ENCODE data around the gene BCAR3. TPM values are rescaled to one million over a fixed set of nuclear protein-coding genes. Genes with fewer than 3 reads are reported as not detected.

The BCAR3 gene
- total RNA-seq, 3 donors from 2014 or later: 26.7 to 42.7 (median 30.2) TPM

GRCh38 chr1:93576346-93576745 is 105.3 kb downstream of the BCAR3 start:
- H3K4me1 ChIP-seq: peaks cover 8 to 22% of the 10 kb centered on the region in 2 donors
- no peaks in the 10 kb centered on the region for H3K9me3 ChIP-seq
- H3K36me3 ChIP-seq: no peaks in the 10 kb centered on the region
- H3K4me3 ChIP-seq: peak overlapping the region in 1 of 3 donors; percentile 16
- DNase-seq (ENCODE audit: low spot score in 2 of 2): peak in 1 of 2 donors; percentile 15
- no peak for TF ChIP-seq POLR2AphosphoS5 (IDR thresholded peaks at IDR 0.05)
- intact Hi-C loops (cut with DNase I; ENCODE audit: low total_unique reads): no loop called here
- H3K27ac ChIP-seq: peak overlapping the region; percentile 80 to 92
- H3K27me3 ChIP-seq: no peaks in the 10 kb centered on the region

DNA sequence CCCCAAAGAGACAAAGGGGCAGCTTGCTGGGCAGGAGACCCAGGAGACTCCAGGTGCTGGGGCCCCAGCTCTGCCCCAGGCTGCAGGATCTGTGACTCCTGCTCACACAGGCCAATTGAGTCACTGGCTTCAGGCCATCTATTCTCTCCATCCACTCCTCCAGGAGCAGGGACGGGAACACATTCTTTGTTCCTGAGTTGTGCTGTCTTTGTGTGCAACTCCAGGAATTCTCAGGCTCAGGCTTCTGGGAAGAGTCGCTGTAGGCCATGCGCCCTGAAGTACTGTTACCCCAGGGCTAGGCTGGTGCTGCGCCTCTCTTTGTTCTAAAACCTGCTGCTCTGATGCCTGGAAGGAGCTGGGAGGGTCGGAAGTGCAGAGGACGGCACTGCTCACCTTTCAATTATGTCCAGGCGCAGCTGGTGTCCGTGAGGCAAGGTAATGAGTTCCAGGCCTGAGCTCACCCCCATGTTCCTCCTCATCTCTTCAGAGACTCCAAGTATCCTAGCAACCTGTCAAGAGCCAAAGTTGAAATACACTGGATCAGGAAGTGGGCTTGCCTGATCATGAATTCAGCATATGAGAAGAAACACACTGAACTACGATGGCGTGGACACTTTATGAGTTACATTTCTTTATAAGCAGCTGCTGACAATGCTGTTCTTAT is 105.9 kb downstream of the BCAR3 start:
- Histone ChIP-seq H3K4me1 (peaks cover 8 to 22% of the 10 kb centered on the region in 2 donors), H3K4me3 (no peak overlapping the region), H3K27ac (peak overlapping the region; percentile 80 to 92), H3K9me3 (no peaks in the 10 kb centered on the region), H3K27me3 (no peaks in the 10 kb centered on the region), H3K36me3 (no peaks in the 10 kb centered on the region)
- intact Hi-C loops (cut with DNase I; ENCODE audit: low total_unique reads): no loop called here
- TF ChIP-seq POLR2AphosphoS5 (IDR thresholded peaks at IDR 0.05) (no peak), POLR2A (IDR thresholded peaks at IDR 0.05) (no peak), CTCF (IDR thresholded peaks at IDR 0.05) (no peak)
- peak in 1 of 2 donors; percentile 18 for DNase-seq (ENCODE audit: low spot score in 2 of 2)

GRCh38 chr1:93574991-93575390 is 106.6 kb downstream of the BCAR3 start:
- H3K27me3 ChIP-seq: no peaks in the 10 kb centered on the region
- H3K36me3 ChIP-seq: no peaks in the 10 kb centered on the region
- H3K27ac ChIP-seq: peak overlapping the region; percentile 80 to 92
- no peaks in the 10 kb centered on the region for H3K9me3 ChIP-seq
- intact Hi-C loops (cut with DNase I; ENCODE audit: low total_unique reads): no loop called here
- peaks cover 8 to 18% of the 10 kb centered on the region in 2 donors for H3K4me1 ChIP-seq
- DNase-seq (ENCODE audit: low spot score in 2 of 2): no peak
- TF ChIP-seq CTCF (IDR thresholded peaks at IDR 0.05) (no peak), POLR2A (IDR thresholded peaks at IDR 0.05) (no peak), POLR2AphosphoS5 (IDR thresholded peaks at IDR 0.05) (no peak)
- H3K4me3 ChIP-seq: no peak overlapping the region

DNA sequence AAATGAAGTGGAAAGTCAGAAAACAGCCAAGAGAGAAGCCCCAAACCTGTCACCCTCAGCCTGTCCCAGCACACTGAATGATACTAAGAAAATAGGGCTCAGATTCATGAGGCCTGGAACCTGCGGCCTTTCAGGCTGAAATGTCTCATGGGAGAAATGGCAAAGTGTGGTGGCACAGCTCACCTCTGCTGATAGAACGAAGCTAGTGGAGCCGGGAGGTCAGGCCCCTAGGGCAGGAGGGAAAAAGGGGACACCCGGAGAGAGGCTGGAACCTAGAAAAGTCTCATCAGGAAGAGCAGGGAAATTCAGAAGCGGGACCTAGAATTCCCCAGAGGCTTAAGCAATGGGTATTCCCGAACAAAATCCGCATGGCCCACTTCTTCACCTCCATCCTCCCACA is 107.1 kb downstream of the BCAR3 start:
- Histone ChIP-seq H3K27ac (peak overlapping the region; percentile 80 to 92), H3K4me1 (peaks cover 6 to 13% of the 10 kb centered on the region in 2 donors), H3K27me3 (no peaks in the 10 kb centered on the region), H3K9me3 (no peaks in the 10 kb centered on the region), H3K36me3 (no peaks in the 10 kb centered on the region), H3K4me3 (no peak overlapping the region)
- intact Hi-C loops (cut with DNase I; ENCODE audit: low total_unique reads): no loop called here
- TF ChIP-seq CTCF (IDR thresholded peaks at IDR 0.05) (no peak), POLR2AphosphoS5 (IDR thresholded peaks at IDR 0.05) (no peak), POLR2A (IDR thresholded peaks at IDR 0.05) (no peak)
- peak in 1 of 2 donors; percentile 13 for DNase-seq (ENCODE audit: low spot score in 2 of 2)

- no peak for TF ChIP-seq CTCF (IDR thresholded peaks at IDR 0.05)
- TF ChIP-seq POLR2A (IDR thresholded peaks at IDR 0.05): no peak
- TF ChIP-seq POLR2AphosphoS5 (IDR thresholded peaks at IDR 0.05): no peak
- Histone ChIP-seq H3K9me3 (no peaks in the 10 kb centered on the region), H3K27ac (peak overlapping the region; percentile 53 to 92), H3K27me3 (no peaks in the 10 kb centered on the region), H3K4me1 (peaks cover 1 to 8% of the 10 kb centered on the region in 2 donors), H3K36me3 (no peaks in the 10 kb centered on the region), H3K4me3 (no peak overlapping the region)
- intact Hi-C loops (cut with DNase I; ENCODE audit: low total_unique reads): no loop called here
- DNase-seq (ENCODE audit: low spot score in 2 of 2): no peak
These were observed 107.6 kb downstream of the BCAR3 start for GRCh38 chr1:93573940-93574469.
